IPS-20b (cell line): ENCODE data around the gene FAM193B.
A peak's percentile ranks its signal among the peaks of the same experiment; 100 is the strongest.

Source experiments
- H3K27ac ChIP-seq: one replicate; pipeline ENCODE4 v1.5.1; 2013; ENCODE audit warnings: low read length
- H3K27me3 ChIP-seq: 2 replicates; pipeline ENCODE4 v1.6.1; 2013; ENCODE audit warnings: mild to moderate bottlenecking, low read length, inconsistent platforms; ENCODE audit not compliant: insufficient read depth
- H3K36me3 ChIP-seq: 2 replicates; pipeline ENCODE4 v1.6.1; 2013; ENCODE audit warnings: low read depth, mild to moderate bottlenecking, inconsistent platforms, low read length, moderate library complexity; ENCODE audit not compliant: insufficient read depth
- H3K4me1 ChIP-seq: 2 replicates; pipeline ENCODE4 v1.6.1; 2013; ENCODE audit warnings: mild to moderate bottlenecking, control low read depth, inconsistent platforms, low read length, moderate library complexity; ENCODE audit not compliant: insufficient read depth
- H3K4me3 ChIP-seq: 2 replicates; pipeline ENCODE4 v1.5.1; 2013; ENCODE audit warnings: mild to moderate bottlenecking, low read length, inconsistent platforms
- H3K9ac ChIP-seq: 2 replicates; pipeline ENCODE4 v1.6.1; 2013; ENCODE audit warnings: low read depth, mild to moderate bottlenecking, inconsistent platforms, low read length, moderate library complexity
- H3K9me3 ChIP-seq: 2 replicates; pipeline ENCODE4 v1.6.1; 2013; ENCODE audit warnings: mild to moderate bottlenecking, low read depth, low read length, inconsistent platforms; ENCODE audit not compliant: insufficient read depth

Gene FAM193B

GRCh38 chr5:177476531-177477233 lies 77.7 kb downstream of the FAM193B start:
- no peaks in the 10 kb centered on the region for H3K9me3 ChIP-seq
- peaks cover 14% of the 10 kb centered on the region; the same call in 1 of the 2 replicates for H3K4me1 ChIP-seq
- no peak overlapping the region for H3K9ac ChIP-seq
- H3K36me3 ChIP-seq = peaks cover 12% of the 10 kb centered on the region
- H3K27me3 ChIP-seq = no peaks in the 10 kb centered on the region
- no peak overlapping the region for H3K27ac ChIP-seq
- H3K4me3 ChIP-seq = no peak overlapping the region

DNA sequence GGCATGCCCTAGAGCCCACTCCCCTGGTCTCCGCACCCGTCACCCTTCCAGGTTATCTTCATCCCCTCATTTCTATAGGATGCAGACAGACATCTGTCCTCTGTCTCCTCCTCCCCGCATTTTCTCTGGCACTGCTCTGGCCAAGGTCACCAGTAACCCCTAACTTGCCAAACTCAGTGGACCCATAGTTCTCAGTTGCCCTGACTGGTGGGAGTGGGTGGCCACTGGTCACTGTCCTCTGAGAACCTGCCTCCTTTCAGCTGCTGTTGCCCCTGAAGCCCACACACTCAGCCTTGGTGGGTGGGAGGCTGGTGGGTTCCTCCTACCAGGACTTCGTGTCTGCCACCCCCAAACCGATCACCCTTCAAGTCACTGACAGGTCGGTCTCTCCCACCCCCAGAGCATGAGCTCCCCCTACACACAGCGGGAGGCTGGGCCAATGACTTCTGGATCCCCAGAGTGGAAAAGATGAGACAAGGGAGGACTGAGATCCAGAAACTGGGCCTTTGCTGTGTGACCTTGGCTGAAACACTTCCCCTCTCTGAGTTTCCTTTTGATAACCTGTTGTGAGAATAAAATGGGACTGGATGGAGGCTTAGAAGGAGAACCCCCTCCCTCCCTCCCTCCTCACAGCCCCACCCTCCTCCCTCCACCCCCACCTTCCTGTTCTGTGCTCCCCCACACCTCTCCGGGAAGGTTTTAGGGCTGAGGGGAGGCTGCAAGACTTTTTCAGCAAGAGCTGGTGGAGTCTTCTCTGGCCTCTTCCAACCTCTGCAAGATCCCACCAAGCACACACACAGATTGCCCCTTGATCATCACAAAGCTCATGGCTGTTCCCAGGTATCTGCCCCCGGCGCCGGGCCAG lies 78.6 kb downstream of the FAM193B start:
- no peak overlapping the region for H3K4me3 ChIP-seq
- H3K27ac ChIP-seq = no peak overlapping the region
- H3K9me3 ChIP-seq = no peaks in the 10 kb centered on the region
- peaks cover 15% of the 10 kb centered on the region for H3K36me3 ChIP-seq
- H3K27me3 ChIP-seq = no peaks in the 10 kb centered on the region
- no peak overlapping the region for H3K9ac ChIP-seq
- H3K4me1 ChIP-seq = peaks cover 19% of the 10 kb centered on the region

DNA sequence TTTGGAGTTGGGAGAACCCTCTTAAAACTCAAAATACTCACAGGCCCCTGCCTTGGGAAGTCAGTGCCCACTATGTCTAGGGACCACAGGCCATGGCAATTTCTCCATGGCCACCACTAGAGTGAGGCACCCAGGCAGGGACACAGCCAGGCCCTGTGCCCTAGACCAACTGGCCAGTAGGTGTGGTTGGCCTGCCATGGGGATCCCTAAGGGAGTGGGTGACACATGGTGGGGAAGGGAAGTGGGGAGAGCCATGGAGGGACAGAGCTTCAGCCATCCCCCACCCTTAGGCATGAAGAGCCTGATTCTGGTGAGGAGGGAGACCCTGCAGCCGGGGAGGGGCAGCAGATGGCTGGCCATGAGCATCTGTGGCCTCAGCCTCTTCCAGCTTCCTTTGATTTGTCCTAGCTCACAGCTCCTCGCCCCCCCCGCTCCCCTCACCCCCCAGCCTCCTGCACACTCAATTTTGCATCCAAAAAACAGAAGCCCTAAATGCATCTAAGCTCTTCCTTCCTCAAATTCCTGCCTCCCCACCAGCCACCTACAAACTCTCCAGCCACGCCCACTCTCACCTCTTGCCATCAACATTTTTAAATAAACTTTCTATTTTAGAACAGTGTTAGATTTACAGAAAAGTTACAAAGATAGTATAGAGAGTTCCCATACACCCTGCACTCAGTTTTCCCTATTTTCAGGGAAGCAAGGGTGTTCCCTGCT lies 79.4 kb downstream of the FAM193B start:
- Histone ChIP-seq H3K9ac (no peak overlapping the region), H3K36me3 (peaks cover 22% of the 10 kb centered on the region), H3K4me1 (peaks cover 27% of the 10 kb centered on the region), H3K27ac (no peak overlapping the region), H3K9me3 (no peaks in the 10 kb centered on the region), H3K27me3 (no peaks in the 10 kb centered on the region), H3K4me3 (no peak overlapping the region)

- Histone ChIP-seq H3K9me3 (no peaks in the 10 kb centered on the region), H3K4me1 (peaks cover 34% of the 10 kb centered on the region), H3K27ac (no peak overlapping the region), H3K4me3 (peak overlapping the region; percentile 59), H3K9ac (peak overlapping the region; percentile 47; the same call in 1 of the 2 replicates), H3K36me3 (peaks cover 32% of the 10 kb centered on the region), H3K27me3 (no peaks in the 10 kb centered on the region)
Measured at GRCh38 chr5:177474002-177474476, 80.3 kb downstream of the FAM193B start.

DNA sequence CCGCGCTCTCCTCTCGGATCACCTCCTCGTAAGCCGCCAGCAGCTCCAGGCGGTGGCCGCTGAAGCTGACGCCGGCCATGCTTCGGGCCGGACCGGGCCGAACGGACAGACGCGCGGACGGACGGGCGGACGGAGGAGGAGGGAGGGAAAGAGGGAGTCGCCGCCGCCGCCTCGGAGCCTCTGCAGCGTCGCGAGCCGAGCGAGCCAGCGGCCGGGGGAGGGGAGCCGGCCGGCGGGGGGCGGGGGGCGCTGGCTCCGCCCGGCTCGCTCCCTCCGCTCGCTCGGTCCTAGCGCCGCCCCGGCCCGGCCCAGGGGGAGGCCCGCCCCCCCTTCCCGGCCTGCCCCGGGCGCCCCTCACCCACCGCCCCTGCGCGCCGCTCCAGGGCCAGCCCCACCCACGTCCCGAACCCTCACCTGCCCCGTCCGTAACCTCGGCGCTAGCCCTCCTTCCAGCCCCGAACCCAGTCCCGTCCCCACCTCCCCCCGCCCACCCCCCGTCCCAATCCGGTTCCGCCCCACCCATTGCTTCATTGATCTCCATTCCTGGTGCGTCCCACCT lies 80.8 kb downstream of the FAM193B start, which contains the start of gene DBN1:
TSS of gene DBN1 (minus strand) at position 192 of the 559 bp plus-strand sequence. CDS start at position 79, 113 bp downstream.
- Histone ChIP-seq H3K9me3 (no peaks in the 10 kb centered on the region), H3K36me3 (peaks cover 37% of the 10 kb centered on the region), H3K27me3 (no peaks in the 10 kb centered on the region), H3K4me1 (peaks cover 34% of the 10 kb centered on the region), H3K9ac (peak within 1 kb of the TSS; percentile 98), H3K27ac (peak within 1 kb of the TSS; percentile 89), H3K4me3 (peak within 1 kb of the TSS; percentile 96)

DNA sequence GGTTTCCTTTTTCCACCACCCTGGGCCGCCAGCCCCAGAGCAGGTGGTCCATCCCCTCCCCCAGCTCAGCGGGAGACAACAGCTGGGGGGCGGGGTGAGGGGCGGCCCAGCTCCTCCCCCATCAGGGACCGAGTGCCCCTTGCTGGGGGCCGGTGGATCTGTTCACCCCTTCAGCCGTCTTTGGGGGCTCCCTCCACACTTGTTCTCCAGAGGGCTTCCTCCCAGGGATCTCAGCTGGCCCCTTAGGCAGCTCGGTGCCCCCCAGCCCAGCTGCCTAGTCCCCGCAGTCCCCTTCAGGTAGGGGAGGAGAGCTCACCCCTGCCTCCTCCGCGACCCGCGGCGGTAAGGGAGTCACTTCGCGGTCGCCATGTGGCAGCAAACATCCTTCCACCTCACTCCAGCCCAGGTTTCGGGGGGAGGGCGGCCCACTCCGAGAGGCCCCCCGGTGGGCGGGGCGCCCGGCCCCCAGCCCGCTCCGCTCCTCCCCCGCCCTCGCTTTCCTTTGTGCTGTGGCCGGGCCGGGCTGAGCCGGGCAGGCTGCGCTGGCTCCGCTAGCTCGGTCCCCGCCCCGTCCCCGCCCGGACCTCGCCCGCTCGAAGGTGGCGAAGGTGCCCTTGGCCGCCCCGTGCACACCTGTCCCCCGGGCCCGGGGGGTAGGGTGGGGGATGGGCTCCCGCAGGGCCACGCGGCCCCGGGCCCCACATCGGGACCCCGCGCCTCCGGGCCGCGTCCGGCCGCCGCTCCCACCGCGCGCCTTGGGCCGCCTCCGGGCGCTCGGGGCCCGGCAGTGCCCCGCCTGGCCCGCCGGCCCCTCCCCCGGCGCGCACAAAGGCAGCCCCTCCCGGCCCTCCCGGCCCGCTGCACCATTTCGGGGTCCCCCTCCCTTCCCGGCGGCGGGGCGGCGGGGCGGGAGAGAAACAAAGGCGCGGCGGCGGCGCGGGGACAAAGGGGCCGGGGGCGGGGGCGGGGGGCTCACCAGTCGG lies 81.6 kb downstream of the FAM193B start:
- Histone ChIP-seq H3K27ac (peak overlapping the region; percentile 89), H3K9me3 (no peaks in the 10 kb centered on the region), H3K4me1 (peaks cover 34% of the 10 kb centered on the region), H3K9ac (peak overlapping the region; percentile 98), H3K36me3 (peaks cover 45% of the 10 kb centered on the region), H3K4me3 (peak overlapping the region; percentile 96), H3K27me3 (no peaks in the 10 kb centered on the region)

- no peaks in the 10 kb centered on the region for H3K27me3 ChIP-seq
- H3K9me3 ChIP-seq = no peaks in the 10 kb centered on the region
- H3K4me1 ChIP-seq = peaks cover 34% of the 10 kb centered on the region
- H3K4me3 ChIP-seq = peak overlapping the region; percentile 96
- H3K27ac ChIP-seq = peak overlapping the region; percentile 89
- peak overlapping the region; percentile 98 for H3K9ac ChIP-seq
- peaks cover 55% of the 10 kb centered on the region for H3K36me3 ChIP-seq
Measured at GRCh38 chr5:177471610-177472356, 82.6 kb downstream of the FAM193B start.

GRCh38 chr5:177470759-177471536 lies 83.4 kb downstream of the FAM193B start:
- Histone ChIP-seq H3K9ac (peak overlapping the region; percentile 98), H3K4me3 (peak overlapping the region; percentile 96; the same call in 1 of the 2 replicates), H3K27ac (peak overlapping the region; percentile 46), H3K4me1 (peaks cover 34% of the 10 kb centered on the region), H3K9me3 (no peaks in the 10 kb centered on the region), H3K36me3 (peaks cover 63% of the 10 kb centered on the region), H3K27me3 (no peaks in the 10 kb centered on the region)
